Glutamatergic neuron (in vitro differentiated cells): Measurements from ENCODE around the gene SERPINB5. TPM values are rescaled to one million over a fixed set of nuclear protein-coding genes. Genes with fewer than 3 reads are reported as not detected.

ENCODE experiments used
- DNase-seq: peaks from one replicate; pipeline ENCODE4 v3.0.0; 2022
- H3K27ac Mint-ChIP-seq: one replicate; pipeline ENCODE4 v1.8.0; 2020; ENCODE audit warnings: mild to moderate bottlenecking, mixed read lengths, inconsistent platforms; ENCODE audit not compliant: unreplicated experiment
- H3K27me3 Mint-ChIP-seq: one replicate; pipeline ENCODE4 v1.8.0; 2020; ENCODE audit warnings: mild to moderate bottlenecking, moderate library complexity, mixed read lengths, inconsistent platforms; ENCODE audit not compliant: unreplicated experiment
- H3K36me3 Mint-ChIP-seq: one replicate; pipeline ENCODE4 v1.8.0; 2020; ENCODE audit warnings: mild to moderate bottlenecking, mixed read lengths, inconsistent platforms; ENCODE audit not compliant: unreplicated experiment
- H3K4me1 Mint-ChIP-seq: one replicate; pipeline ENCODE4 v1.8.0; 2020; ENCODE audit warnings: mild to moderate bottlenecking, low read depth, mixed read lengths, inconsistent platforms; ENCODE audit not compliant: unreplicated experiment
- H3K4me3 Mint-ChIP-seq: one replicate; pipeline ENCODE4 v1.8.0; 2020; ENCODE audit warnings: mild to moderate bottlenecking, mixed read lengths, inconsistent platforms; ENCODE audit not compliant: unreplicated experiment
- H3K9me3 Mint-ChIP-seq: one replicate; pipeline ENCODE4 v1.8.0; 2020; ENCODE audit warnings: mild to moderate bottlenecking, moderate library complexity, mixed read lengths, inconsistent platforms; ENCODE audit not compliant: unreplicated experiment
- CTCF ChIP-seq: fragments of 200-600 bp; sonication (generic); IDR thresholded peaks from one replicate; pipeline ENCODE4 v1.5.0; 2021; ENCODE audit not compliant: partially characterized antibody, unreplicated experiment
- total RNA-seq: library from RNA; stranded (reverse); fragmentation: NEBNext Ultra II Directional; extraction: Animal tissue kit (Norgen Biotek cat#: 25700); gene quantifications from one replicate; pipeline ENCODE4 v1.2.1, GENCODE V29; 2021; ENCODE audit not compliant: unreplicated experiment

SERPINB5 gene
- total RNA-seq, 1 donor from 2014 or later, result not detected

- no peak for TF ChIP-seq CTCF
- H3K27ac Mint-ChIP-seq, result no peak overlapping the region
- no peak for DNase-seq
- no peaks in the 10 kb centered on the region for H3K27me3 Mint-ChIP-seq
- H3K4me1 Mint-ChIP-seq, result no peaks in the 10 kb centered on the region
- no peaks in the 10 kb centered on the region for H3K36me3 Mint-ChIP-seq
- H3K4me3 Mint-ChIP-seq, result no peak overlapping the region
- H3K9me3 Mint-ChIP-seq, result no peaks in the 10 kb centered on the region
Measured at GRCh38 chr18:63472380-63472779, 4.4 kb upstream of the SERPINB5 start.

- Mint-ChIP-seq H3K36me3 (no peaks in the 10 kb centered on the region), H3K27ac (no peak overlapping the region), H3K27me3 (no peaks in the 10 kb centered on the region), H3K4me1 (no peaks in the 10 kb centered on the region), H3K9me3 (no peaks in the 10 kb centered on the region), H3K4me3 (no peak overlapping the region)
- TF ChIP-seq CTCF, result no peak
- no peak for DNase-seq
Measured at GRCh38 chr18:63477200-63477599, 442 bp downstream of the SERPINB5 start.

GRCh38 chr18:63477968-63478367 lies 1.2 kb downstream of the SERPINB5 start:
- Mint-ChIP-seq H3K4me3 (no peak overlapping the region), H3K9me3 (no peaks in the 10 kb centered on the region), H3K27me3 (no peaks in the 10 kb centered on the region), H3K4me1 (no peaks in the 10 kb centered on the region), H3K27ac (no peak overlapping the region), H3K36me3 (no peaks in the 10 kb centered on the region)
- no peak for TF ChIP-seq CTCF
- no peak for DNase-seq

GRCh38 chr18:63479826-63480225 lies 3.1 kb downstream of the SERPINB5 start:
- H3K36me3 Mint-ChIP-seq, result no peaks in the 10 kb centered on the region
- H3K9me3 Mint-ChIP-seq, result no peaks in the 10 kb centered on the region
- no peak for TF ChIP-seq CTCF
- no peak for DNase-seq
- no peak overlapping the region for H3K27ac Mint-ChIP-seq
- H3K27me3 Mint-ChIP-seq, result no peaks in the 10 kb centered on the region
- no peak overlapping the region for H3K4me3 Mint-ChIP-seq
- H3K4me1 Mint-ChIP-seq, result no peaks in the 10 kb centered on the region

- H3K27me3 Mint-ChIP-seq, result no peaks in the 10 kb centered on the region
- DNase-seq, result no peak
- no peaks in the 10 kb centered on the region for H3K36me3 Mint-ChIP-seq
- no peaks in the 10 kb centered on the region for H3K4me1 Mint-ChIP-seq
- no peak for TF ChIP-seq CTCF
- no peak overlapping the region for H3K4me3 Mint-ChIP-seq
- no peak overlapping the region for H3K27ac Mint-ChIP-seq
- no peaks in the 10 kb centered on the region for H3K9me3 Mint-ChIP-seq
Measured at GRCh38 chr18:63480476-63480875, 3.7 kb downstream of the SERPINB5 start.
